ENCODE data around the gene TACR2.
A peak's percentile ranks its signal among the peaks of the same experiment; 100 is the strongest.

The TACR2 gene

DNA sequence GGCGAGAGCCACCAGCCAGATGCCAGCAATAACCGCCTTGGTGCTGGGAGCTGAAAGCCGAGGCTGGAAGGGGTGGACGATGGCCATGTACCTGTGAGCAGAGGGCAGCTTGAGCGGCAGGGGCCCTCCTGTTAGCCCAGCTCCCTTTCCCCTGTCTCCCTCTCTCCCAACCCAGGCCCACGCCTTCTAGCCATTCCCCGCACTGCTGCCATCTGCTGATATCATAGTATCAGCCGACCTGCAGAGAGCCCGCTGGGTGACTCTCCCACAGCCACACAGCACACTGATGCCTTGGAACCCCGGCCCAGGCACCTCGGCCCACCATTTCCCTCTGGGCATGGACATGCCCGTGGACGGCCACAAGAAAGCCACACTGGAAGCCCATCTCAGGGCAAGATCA lies 1.7 kb downstream of the TACR2 start:
- TF ChIP-seq ZBTB7A (IDR thresholded peaks at IDR 0.05; ENCODE audit: low read depth), result no peak
- no peak for TF ChIP-seq YY1 (IDR thresholded peaks at IDR 0.05; ENCODE audit: low read depth)
- TF ChIP-seq, protein P1, sequence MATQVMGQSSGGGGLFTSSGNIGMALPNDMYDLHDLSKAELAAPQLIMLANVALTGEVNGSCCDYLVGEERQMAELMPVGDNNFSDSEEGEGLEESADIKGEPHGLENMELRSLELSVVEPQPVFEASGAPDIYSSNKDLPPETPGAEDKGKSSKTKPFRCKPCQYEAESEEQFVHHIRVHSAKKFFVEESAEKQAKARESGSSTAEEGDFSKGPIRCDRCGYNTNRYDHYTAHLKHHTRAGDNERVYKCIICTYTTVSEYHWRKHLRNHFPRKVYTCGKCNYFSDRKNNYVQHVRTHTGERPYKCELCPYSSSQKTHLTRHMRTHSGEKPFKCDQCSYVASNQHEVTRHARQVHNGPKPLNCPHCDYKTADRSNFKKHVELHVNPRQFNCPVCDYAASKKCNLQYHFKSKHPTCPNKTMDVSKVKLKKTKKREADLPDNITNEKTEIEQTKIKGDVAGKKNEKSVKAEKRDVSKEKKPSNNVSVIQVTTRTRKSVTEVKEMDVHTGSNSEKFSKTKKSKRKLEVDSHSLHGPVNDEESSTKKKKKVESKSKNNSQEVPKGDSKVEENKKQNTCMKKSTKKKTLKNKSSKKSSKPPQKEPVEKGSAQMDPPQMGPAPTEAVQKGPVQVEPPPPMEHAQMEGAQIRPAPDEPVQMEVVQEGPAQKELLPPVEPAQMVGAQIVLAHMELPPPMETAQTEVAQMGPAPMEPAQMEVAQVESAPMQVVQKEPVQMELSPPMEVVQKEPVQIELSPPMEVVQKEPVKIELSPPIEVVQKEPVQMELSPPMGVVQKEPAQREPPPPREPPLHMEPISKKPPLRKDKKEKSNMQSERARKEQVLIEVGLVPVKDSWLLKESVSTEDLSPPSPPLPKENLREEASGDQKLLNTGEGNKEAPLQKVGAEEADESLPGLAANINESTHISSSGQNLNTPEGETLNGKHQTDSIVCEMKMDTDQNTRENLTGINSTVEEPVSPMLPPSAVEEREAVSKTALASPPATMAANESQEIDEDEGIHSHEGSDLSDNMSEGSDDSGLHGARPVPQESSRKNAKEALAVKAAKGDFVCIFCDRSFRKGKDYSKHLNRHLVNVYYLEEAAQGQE (IDR thresholded peaks at IDR 0.05; ENCODE audit: low read depth), result no peak
- TF ChIP-seq, protein P2, sequence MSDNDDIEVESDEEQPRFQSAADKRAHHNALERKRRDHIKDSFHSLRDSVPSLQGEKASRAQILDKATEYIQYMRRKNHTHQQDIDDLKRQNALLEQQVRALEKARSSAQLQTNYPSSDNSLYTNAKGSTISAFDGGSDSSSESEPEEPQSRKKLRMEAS (IDR thresholded peaks at IDR 0.05), result no peak
- TF ChIP-seq, protein P3, sequence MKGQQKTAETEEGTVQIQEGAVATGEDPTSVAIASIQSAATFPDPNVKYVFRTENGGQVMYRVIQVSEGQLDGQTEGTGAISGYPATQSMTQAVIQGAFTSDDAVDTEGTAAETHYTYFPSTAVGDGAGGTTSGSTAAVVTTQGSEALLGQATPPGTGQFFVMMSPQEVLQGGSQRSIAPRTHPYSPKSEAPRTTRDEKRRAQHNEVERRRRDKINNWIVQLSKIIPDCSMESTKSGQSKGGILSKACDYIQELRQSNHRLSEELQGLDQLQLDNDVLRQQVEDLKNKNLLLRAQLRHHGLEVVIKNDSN (IDR thresholded peaks at IDR 0.05), result no peak

DNA sequence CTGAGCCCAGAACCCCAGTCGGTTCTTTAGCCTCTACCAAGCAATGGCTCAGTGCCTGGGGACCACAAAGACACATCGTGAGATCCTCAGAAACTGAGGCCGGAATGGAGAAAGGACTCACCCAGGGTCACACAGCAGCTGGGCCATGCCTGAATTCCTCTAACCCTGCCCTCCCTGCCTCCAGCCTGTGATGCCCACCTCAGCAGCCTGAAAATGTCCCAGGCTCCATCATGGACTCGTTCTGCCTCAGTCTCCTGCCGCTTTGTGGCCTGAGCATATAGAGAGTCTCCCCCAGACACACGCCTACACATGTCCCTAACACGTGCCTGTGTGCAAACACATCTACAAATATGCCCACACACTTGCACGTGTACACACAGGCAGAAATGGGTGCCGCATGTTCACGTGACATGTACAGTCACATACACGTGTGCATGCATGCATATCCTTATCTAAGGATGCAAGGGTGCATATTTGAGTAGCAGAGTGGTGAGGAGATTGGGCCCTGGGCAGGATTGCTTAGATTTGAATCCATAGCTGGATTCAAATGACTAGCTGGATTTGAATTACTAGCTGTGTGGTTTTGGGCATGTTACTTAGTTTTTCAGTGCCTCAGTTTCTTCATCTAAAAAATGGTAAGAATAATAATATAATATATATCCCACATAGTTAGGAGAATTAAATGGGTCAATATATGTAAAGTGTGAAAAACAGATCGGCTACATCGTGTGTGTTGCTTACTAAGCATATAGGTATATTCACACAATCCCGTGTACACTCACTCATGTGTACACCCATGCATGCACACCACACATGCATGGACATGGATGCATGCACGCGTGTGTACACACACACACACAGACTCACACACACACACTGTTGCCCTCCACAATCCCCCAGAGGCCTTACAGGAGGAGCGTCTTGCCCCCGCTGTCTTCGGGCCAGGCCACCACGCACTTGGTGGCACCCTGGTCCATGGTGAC lies 2.4 kb downstream of the TACR2 start:
- TF ChIP-seq YY1 (IDR thresholded peaks at IDR 0.05; ENCODE audit: low read depth) (no peak), FOXM1 (IDR thresholded peaks at IDR 0.05; ENCODE audit: borderline replicate concordance, low read depth) (no peak), TAF1 (IDR thresholded peaks at IDR 0.05; ENCODE audit: low read depth) (no peak), TCF12 (IDR thresholded peaks at IDR 0.05; ENCODE audit: low read depth) (no peak), ZBTB7A (IDR thresholded peaks at IDR 0.05; ENCODE audit: low read depth) (no peak), NFIC (IDR thresholded peaks at IDR 0.05) (no peak), EGR1 (IDR thresholded peaks at IDR 0.05) (no peak), CEBPB (IDR thresholded peaks at IDR 0.05) (no peak), CREB1 (IDR thresholded peaks at IDR 0.05; ENCODE audit: low read depth) (no peak), EP300 (IDR thresholded peaks at IDR 0.05; ENCODE audit: borderline replicate concordance) (no peak), TEAD4 (IDR thresholded peaks at IDR 0.05) (no peak), RAD21 (IDR thresholded peaks at IDR 0.05; ENCODE audit: low read depth) (no peak)
- TF ChIP-seq, protein P1 (IDR thresholded peaks at IDR 0.05; ENCODE audit: low read depth), result no peak
- TF ChIP-seq, protein P3 (IDR thresholded peaks at IDR 0.05), result no peak
- TF ChIP-seq, protein P2 (IDR thresholded peaks at IDR 0.05), result no peak

DNA sequence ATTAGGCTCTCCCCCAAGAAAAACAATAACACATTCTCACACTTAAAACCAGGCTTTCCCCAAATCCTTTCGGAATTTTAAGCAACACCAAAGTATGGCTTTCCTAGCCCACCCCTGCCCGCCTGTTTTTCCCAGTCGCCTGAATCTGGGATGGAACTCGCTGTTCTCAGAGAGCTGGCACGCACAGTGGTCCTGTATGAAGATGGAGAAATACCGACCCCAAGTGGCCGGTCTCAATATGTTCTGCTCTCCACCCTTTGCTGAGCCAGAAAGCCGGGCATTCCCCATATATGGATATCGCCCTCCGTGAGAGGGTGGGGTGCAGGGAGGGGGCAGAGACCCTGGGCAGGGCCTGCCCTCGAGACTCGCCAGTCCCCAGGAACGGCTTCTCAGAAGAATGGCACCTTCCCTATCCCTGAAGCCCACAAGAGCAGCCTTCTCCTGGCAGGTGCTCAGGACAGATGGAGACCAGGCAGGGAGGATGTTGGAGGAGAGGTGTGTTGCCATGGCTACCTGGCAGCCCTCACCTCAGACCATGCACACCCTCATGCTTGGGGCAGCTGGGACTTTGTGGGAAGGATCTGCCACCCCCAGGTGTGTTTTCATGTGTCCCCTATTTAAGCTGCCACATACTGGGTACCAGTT lies 3.4 kb downstream of the TACR2 start:
- TF ChIP-seq RAD21 (IDR thresholded peaks at IDR 0.05; ENCODE audit: low read depth), result peak; percentile 78
- TF ChIP-seq, protein P2 (IDR thresholded peaks at IDR 0.05), result no peak
- TF ChIP-seq, protein P3 (IDR thresholded peaks at IDR 0.05), result no peak

DNA sequence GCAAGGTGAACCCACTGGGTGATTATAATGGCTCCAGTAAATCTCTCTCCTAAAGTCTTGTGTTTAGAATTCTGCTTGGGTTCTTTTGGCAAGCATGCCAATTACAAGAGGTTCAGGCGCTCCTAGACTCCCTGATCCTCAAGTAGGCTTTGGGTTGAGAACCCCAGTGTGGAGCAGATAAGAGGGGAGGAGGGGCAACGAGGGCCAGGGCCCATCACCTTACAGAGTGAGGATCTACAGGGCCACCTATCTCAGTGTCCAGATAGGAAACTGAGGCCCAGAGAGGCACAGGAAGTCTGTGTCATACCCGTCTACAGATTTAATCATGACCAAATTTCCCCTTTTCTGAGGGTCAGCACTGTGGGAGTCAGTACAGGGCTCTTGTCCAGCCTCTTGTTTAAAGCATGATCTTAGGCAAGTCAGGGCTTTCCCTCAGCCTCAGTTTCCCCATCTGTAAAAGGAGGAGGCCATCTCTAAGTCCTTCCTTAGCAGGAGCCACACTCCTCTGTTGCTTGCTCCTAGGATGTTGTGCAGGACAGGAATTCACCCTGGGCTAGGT lies 4.4 kb downstream of the TACR2 start:
- no peak for TF ChIP-seq ZBTB7A (IDR thresholded peaks at IDR 0.05; ENCODE audit: low read depth)
- TF ChIP-seq CEBPB (IDR thresholded peaks at IDR 0.05), result no peak

DNA sequence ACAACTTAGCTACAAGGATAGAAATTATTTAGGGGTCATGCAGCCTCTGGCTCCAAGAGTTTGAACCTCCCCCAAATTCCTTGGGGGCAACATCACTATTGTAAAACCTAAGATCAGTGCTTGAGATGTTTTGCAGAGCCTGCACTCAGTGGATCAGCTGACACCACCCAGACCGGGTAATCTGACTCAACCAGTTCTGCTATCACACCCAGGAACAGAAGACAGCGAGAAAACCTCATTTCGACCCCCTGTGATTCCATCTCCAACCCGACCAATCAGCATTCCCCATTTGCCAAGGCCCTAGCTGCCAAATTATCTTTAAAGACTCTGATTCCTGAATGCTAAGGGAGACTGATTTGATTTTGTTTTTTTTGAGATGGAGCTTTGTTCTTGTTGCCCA lies 5.2 kb downstream of the TACR2 start:
- no peak for TF ChIP-seq TCF12 (IDR thresholded peaks at IDR 0.05; ENCODE audit: low read depth)
- TF ChIP-seq, protein P3 (IDR thresholded peaks at IDR 0.05), result no peak
- TF ChIP-seq, protein P2 (IDR thresholded peaks at IDR 0.05), result no peak
- TF ChIP-seq, protein P1 (IDR thresholded peaks at IDR 0.05; ENCODE audit: low read depth), result no peak
